ENCODE results near the gene FLT1.

FLT1 gene

DNA sequence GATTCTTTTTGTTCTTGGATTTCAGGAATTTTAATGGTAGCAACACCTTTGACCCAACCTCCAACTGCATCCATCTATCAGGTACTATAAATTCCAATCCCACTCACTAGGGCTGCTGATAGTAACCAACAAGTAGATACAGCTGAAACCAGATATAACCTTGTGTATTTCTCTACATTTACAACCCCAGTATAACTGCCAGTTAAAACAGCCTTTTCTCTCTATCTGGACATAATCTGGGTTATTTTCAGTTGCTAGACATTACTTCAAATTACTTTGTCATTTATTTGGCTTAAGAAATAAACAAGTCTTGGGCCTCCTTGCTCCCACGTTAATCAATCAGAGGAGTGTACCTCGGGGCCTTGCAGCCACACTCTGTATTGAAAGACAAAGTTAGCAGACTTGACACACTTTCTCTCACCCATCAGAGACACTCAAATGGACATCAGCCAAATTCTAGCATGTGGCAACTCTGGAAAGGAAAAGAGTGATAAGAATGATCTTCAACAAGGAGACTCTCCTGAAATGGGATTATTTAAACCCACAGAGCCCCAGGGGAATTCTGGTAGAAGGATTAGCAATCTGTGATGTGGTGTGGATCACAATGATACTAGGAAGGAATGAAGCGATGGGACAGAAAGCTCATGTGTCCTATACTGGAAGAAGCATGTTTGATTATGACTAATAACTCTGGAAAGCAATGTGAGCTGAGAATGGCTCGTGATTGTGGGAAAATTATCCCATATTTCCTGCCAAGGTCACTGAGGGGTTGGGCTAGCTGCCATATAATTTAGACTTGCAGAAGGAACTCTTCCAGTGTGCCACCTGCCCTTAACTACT, 157.5 kb downstream of the FLT1 start:
- DNase-seq = no peak

DNA sequence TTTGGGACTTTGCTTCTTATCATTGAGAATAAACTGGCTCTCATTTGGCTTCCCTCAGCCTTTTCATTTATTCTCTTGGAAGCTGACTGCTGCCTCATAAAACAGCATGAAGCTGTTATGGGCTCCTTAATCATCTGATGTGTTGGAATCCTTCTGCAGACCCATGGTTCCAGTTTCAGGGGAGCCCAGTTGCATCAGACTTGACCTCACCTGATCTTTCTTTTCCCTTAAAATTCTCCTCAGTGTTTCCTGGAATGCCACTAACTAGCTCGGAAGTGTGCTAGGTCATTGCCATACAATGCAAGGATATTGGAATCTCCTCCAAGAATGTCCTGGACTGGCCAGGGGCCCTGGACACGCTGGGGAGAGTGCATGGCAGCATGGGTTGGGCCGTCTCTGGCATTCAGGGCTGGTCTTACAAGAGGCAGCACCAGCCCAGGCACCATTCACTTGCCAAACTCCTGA, 158.7 kb downstream of the FLT1 start:
- no peak for DNase-seq

DNA sequence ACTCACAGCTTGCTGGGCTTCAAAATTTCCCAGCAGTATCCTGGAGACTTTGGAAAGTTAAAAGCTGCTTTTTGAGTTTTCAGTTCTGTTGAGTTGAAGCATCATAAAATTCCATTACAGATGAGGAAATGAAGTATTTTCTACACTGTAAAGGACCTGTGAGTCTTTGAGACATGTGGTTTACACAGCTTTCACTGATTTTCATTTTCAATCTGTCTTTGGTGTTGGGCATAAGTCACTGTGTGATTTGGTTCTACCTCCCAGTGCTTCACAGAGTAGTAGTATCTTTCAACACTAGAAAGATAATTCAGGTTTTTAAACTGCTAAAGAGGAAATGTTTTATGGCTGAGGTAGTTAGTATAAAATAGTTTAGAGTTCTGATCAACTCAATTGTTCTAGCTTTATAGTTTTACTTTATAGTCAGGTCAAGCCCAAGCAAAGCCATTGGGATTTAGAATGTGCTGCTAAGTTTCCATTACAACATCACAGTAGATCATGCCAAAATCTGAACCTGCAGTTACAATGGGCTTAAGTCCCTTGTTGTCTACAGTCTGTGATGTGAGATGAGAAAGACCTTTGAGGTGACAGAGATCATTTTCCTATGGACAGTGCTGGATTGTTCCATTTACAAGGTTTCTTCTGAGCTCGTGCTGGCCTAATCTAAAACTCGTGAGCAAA, 161.6 kb downstream of the FLT1 start:
- no peak for DNase-seq

DNA sequence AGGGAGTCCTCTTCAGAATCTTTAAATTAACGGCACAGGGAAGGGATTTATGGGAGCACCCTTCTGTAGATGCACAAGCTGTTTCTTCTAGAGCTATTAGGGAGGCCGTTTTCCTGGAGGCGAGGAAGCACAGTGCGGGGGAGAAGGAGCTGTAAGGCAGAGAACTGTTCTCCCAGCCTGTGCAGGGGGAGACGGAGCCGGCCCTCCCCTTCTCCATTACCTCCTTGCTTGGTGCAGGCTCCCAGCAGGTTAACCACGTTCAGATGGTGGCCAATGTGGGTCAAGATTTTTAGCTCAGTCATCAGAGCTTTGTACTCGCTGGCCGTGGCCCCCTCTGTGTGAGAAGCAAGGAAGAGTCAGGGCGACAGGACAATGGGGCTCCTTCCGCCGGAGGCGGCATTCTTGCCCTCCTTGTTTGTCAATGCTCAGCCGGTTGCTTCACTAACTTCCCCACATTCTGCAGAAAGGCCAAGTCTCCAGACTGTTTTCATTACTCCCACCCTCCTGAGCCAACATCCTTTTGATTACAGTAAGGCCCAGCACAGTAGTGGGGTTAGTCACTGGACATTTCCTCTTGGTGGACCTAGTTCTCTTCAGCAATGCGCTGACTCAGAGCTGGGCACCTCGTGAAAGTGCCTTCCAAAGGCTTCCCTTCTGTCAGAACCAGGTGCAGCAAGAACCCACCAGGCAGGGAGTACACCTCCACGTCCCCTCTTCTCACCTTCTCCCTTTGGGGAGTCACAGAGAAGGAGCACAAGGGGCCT, 165.4 kb downstream of the FLT1 start:
- DNase-seq = no peak

DNA sequence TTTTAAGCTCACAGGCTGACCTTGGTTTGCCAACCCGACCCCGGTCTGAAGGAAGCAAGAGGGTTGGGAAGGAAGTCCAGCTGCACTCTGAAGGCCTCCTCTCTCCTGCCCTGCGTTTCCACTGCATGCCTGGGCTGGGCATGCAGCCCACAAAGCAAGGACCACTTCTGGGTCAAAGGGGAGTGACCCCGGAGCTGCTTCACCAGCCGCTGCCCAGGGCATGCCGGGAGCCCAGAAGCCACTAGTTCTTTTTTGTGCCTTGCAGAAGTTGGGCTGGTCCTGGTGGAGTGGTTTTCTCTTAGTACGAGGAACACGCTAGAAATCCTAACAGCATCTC, 166.7 kb downstream of the FLT1 start:
- no peak for DNase-seq

DNA sequence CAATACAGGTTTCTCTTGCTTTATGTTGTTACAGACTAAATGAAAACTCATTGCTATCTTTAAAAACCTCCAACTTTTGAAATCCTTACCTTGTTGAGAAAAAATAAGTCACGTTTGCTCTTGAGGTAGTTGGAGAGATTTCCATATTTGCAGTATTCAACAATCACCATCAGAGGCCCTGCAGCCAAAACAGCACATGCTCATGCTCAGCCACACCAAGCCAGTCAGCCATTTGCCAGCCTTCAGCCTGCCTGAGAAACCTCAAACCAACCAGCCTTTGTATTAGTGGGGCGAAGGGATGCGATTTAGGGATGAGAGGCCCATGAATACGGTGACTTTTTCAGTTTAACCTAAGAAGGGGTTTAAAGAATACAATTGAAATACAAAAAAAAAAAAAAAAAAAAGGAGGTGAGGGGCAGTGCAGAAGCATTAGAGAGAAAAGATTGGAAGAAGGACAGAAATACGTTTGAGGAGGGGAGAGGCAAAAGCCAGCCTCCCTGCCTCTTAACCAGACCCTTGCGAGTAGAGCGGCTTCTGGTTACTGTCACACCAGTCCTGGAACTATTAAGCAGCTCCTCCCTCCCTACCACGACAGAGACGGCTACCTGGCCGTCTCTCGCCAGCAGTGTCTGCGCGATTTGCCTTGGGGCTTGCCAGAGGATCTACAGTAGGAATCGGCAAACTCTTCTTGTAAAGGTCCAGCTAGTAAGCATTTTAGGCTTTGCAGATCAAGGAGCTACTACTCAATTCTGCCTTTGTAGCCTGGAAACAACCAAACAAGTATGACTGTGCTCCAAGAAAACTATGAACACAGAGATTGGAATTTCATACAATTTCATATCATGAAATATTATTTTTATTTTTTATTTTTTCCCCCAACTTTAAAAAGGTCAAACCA, 167.3 kb downstream of the FLT1 start:
- no peak for DNase-seq

DNA sequence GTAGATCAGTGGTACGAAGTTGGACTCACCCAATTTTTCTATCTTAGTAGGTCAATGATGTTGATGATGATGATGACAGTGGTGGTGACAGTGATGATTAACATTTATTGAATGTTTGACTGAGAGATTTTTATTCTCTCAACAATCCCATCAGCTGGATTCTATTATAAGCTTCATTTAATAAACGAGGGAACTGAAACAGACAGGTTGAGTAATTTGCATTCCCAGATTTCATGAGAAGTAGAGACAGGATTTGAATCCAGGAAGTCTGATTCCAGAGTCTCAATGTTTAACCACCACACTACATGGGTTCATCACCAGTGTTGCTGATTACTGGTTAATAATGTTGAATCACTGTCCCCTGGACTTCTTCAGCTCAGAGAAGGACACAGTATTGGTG, 168.9 kb downstream of the FLT1 start:
- no peak for DNase-seq

DNA sequence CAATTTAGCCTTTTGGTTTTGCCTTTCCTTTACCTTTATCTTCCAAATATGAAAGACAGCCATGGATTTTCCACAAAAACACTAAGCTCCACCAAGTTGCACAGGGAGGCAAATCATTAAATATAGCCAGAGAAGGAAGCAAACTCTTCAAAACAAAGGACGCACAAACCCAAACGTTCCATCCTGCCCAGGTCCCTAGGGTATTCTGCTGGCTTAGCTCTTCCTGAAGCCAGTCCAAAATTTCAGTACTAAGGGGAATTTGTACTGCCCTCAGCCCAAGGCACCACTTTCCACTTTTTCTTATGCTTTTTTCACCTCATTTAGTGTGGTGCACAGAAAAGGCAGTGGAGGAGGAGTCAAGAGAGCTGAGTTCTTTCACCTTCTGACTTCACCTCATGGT, 169.9 kb downstream of the FLT1 start:
- no peak for DNase-seq

DNA sequence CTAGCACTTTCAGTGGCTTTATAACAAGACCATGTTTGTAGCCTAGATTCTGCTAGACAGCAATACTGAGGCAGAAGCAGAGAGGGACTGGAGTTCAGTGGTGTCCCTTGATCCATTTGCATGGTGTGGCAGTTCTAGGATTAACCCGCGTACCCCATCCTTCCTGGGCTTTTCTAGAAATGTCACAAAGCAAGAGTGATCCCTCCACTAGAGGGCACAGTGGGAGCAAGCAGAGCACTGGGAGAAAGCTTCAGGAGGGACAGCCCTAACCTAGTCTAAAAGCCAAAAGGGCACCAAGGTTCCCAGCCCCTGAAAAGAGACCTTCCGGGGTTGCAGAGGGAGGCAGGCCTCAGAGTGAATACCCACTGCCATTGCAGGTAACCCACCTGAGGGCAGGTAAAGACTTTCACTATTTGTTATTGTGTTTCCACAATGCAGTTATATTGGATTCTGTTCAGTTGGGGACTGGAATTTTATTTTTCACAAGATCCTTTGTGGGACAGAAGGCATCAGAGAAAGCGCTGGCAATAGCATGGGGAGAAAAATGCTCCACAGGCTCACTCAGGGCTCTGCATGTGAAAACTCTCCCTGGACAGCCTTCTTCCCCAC, 170.6 kb downstream of the FLT1 start:
- peak; percentile 18 for DNase-seq

DNA sequence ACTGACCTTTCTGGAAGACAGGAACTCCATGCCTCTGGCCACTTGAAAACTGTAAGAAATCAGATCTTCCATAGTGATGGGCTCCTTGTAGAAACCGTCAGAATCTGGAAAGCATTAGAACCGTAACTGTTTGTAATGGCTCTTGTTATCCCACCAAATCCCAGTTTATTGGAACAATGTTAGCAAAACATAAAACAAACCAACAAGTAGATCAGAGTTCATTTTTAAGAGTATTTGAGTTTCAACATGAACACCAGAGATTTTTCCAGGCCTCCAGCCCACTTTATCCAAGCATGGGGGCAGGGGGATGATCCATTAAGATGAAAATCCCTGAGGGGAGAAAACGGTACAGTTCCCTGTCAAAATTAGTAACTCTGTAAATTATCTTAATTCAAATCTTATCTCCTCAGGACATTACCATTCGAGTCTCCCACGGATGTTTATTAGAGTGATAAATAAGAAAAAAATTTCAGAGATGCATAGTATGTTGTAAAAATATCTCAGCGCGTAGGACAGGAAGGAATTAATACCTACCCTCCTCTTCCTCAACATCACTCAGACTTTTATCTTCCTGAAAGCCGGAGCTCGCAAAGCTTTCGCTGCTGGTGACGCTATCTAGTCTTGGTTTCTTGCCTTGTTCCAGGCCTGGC, 172.5 kb downstream of the FLT1 start:
- no peak for DNase-seq

DNA sequence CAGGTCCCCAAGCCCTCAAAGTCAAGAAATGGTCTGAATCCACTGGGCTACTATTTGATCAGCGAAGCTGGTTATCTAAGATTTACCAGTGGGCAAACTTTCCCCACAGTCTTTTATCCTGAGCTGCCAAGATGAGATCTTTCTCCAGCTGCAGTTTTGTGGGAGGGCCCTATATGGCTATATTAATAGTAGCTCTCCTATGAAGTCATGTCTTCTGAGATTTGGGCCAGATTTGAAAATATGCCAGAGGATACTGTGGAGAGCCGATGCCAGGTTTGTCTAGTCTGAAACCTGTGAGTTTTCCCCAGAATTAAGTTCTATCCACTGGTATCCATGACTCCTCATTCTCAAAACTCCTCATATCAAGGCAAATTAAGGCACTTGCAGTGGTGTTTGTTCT, 173.2 kb downstream of the FLT1 start:
- no peak for DNase-seq

DNA sequence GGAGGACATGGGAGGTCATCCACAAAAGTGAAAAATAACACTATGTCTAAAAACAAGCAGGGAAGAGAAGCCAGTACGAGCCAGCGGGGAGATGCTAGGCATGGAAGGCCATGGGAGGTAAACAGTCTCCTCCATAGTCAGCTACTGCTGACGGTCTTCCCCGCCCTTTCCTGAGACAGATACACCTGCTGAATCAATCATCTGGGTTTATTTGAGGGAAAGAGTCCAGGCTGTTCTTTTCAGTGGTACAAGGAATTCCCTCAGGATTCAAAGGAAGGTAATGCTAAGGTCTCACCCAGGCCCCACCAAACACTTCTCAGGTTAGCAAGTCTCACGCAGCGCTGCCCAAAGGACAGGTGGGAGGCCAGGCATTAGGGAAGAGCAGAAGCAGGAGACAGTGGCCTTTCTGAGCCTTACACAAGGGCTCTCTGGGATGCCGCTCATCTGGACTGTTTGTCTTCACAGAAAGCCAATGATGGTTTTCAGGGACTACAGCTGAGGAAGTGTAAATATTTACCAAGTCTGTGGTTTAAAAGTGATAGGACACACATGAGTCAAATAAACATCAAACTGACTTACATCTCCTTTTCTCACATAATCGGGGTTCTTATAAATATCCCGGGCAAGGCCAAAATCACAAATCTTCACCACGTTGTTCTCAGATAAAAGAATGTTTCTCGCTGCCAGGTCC, 173.9 kb downstream of the FLT1 start:
- DNase-seq = no peak

DNA sequence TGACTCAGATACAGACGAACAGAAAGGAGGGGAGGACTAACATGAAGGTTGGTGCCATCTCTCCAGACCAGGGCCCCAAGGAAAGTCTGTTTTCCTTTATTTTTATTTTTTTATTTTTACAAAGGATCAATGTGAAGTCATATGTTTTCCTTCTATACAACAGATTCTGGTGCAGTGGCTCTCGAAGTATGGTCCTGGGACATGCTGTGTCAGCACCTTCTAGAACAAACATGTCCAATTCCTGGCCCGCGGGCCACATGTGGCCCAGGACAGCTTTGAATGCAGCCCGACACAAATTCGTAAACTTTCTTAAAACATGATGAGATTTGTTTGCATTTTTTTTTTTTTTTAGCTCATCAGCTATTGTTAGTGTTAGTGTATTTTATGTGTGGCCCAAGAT, 174.7 kb downstream of the FLT1 start:
- DNase-seq = no peak

DNA sequence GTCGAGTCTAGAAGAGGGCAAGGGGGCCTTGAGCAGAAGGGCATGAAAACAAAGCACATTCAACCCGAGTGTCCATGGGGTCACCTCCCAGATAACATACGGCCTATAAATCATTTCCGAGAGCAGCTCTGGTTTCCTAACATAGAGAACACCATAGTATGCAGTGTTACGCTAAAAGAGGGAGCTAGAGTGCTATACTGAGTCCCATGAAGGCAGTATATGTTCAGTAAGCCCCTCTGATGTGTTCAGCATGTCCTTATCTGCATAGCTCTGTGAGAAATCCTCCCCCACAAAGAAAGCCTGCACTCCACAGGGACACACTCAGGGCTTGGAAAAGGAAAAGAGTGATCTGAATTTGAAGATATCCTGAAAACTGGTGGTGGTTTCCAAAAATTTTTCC, 175.4 kb downstream of the FLT1 start:
- no peak for DNase-seq

DNA sequence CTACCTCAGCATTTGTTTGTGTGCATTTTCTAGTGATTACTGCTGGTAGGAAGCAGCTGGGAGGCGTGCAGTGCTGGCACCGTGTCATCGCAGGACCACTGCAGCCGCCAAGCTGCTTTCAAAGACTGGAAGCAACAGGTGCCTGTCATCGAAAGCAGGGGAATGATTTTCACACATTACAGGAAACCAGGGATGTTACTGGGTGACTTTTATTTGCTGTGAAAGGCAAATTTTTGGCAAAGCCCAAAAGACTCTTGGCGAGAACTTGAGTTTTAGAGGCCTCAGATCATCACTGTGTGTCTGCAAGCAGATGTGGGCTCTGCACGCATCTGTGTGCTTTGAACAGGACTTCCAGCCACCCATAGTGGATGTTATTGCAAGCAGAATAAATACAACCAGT, 176.4 kb downstream of the FLT1 start:
- DNase-seq = no peak

DNA sequence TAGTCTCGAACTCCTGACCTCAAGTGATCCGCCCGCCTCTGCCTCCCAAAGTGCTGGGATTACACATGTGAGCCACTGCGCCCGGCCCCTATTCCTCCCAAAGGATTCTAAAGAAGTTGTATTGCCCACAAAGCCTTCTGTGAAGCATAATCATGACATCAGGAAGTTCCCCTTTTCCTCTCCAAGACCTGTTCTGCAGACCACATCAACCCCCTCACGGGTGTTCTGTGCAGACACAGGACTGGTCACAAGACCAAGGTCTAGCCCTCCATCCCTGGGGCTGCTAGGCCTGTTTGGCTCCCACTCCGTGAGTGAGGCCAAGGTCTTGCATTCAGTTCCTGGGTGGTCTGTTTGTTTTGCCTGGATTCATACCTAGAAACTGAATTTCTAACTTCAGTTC, 178.1 kb downstream of the FLT1 start:
- no peak for DNase-seq

DNA sequence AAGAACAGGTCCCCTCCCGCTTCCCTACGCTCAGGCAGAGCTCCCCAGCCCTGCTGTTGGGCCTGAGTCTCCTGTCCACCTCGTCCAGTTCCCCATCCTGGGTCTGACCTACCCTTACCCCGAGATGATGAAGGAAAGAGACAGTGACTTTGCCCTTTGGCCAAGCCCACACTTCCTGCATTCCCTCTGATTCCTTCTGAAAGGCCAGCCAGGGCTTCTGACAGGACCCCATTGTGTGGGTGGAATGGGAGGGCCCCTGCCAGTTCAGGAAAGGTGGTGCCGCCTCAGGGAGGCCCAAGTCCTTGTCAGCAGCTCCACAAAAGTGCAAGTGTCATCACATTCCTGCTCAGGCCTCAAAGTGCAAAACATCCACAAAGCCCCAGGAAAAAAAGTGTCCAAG, 178.8 kb downstream of the FLT1 start:
- no peak for DNase-seq

DNA sequence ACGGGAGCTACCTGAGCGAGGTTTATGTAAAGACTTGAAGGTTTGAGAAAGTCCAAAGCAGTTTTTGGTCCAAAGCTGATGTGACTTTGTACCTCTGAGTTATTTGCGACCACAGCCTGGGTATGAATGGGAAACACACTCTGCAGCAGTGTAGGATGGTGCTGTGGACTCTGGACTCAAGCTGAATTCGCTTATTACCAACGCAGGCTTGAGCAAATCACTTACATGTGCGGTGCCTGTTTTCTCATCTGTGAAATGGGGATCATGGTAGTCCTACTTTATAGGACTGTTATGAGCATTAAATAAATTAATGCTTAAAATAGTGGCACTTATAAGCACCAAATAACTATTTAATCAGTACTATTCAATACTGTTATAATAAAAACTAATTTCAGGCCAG, 180.0 kb downstream of the FLT1 start:
- DNase-seq = no peak

DNA sequence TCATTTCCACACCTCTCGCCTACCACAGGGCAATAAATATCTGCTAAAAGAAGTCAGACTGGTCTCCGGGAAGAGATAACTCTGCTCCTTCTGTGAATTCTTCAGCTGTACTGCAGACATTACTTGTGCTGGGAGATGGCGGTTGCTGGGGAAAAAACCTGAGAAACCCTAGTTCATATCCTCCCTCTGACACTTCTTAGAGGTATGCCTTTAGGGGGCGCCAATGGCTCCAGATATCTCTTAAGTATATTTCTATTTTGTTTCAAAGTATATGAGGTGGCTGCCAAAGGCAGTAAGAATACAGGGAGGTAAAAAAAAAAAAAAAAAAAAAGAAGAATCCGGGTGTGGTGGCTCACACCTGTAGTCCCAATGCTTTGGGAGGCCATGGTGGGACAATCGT, 181.3 kb downstream of the FLT1 start:
- no peak for DNase-seq

DNA sequence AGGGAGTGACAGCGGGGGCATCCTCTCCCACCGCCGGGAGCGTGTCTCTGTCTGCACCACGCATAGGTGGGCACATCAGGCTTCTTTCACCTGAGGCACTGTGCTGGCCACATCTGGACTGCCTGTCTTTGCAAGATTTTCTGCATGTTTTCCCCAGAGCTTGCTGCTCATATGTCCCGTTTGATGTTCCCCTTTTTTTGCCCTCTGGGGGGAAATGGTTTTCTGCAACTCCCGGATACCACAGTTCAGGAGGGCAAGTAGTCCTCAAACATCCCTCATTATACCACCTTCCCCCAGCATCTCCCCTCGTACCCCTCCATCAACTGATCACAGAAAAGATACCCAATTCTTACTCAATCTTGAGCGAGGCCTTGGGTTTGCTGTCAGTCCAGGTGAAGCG, 188.6 kb downstream of the FLT1 start:
- DNase-seq = no peak

DNA sequence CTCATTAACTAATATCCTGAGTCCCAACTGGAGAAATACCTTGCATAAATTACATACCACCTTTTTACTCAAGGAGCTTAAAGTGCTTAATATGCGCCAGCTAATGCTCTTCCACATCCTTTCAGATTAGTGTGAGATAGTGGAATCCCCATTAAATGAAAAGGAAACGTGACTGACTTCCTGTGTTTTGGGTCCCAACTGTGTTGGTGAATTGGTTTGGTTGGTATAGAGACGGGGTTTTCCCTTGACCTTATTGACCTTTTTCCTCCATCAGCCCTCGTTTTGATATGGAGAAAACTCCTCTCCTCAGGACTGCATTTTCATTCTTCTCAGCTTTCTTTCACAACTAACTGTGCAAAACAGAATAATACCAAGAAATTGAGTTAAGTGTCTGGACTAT, 193.1 kb downstream of the FLT1 start:
- no peak for DNase-seq
